Central memory CD8-positive, alpha-beta T cell (primary cell): Measurements from ENCODE around the gene PARD3.

Experiments used
- ATAC-seq: fragments of 150-1000 bp; cut with Tn5 transposase; replicated peaks from 2 replicates; pipeline ENCODE4 v1.10.0; 2022; ENCODE audit warnings: mild to moderate bottlenecking, moderate FRiP score, moderate number of reproducible peaks; ENCODE audit not compliant: poor library complexity, severe bottlenecking; ENCODE audit errors: extremely low read depth
- DNase-seq, 2 donors: peaks; one replicate each; pipeline ENCODE4 v3.0.0; 2021; ENCODE audit warnings: low spot score in 2 of 2
- H3K27ac Mint-ChIP-seq: one replicate; pipeline ENCODE4 v1.8.0; 2022; ENCODE audit warnings: low read depth, mild to moderate bottlenecking, moderate library complexity, mixed read lengths
- H3K27me3 Mint-ChIP-seq: one replicate; pipeline ENCODE4 v1.8.0; 2022; ENCODE audit warnings: mixed read lengths
- H3K36me3 Mint-ChIP-seq: one replicate; pipeline ENCODE4 v1.8.0; 2022; ENCODE audit warnings: mild to moderate bottlenecking, moderate library complexity, mixed read lengths; ENCODE audit not compliant: insufficient read depth
- H3K4me1 Mint-ChIP-seq: one replicate; pipeline ENCODE4 v1.8.0; 2022; ENCODE audit warnings: mixed read lengths
- H3K4me3 Mint-ChIP-seq: one replicate; pipeline ENCODE4 v1.8.0; 2022; ENCODE audit warnings: mild to moderate bottlenecking, moderate library complexity, mixed read lengths
- H3K9me3 Mint-ChIP-seq: one replicate; pipeline ENCODE4 v1.8.0; 2022; ENCODE audit warnings: mixed read lengths

PARD3 gene

GRCh38 chr10:34163075-34163905, 651.8 kb downstream of the PARD3 start:
- Mint-ChIP-seq H3K27ac (no peak overlapping the region), H3K36me3 (peaks cover 2% of the 10 kb centered on the region), H3K27me3 (no peaks in the 10 kb centered on the region), H3K4me1 (no peaks in the 10 kb centered on the region), H3K4me3 (no peak overlapping the region), H3K9me3 (peaks cover 15% of the 10 kb centered on the region)
- DNase-seq (no peak), ATAC-seq (no peak)

GRCh38 chr10:34161777-34162370, 653.2 kb downstream of the PARD3 start:
- ATAC-seq, result no peak
- H3K4me3 Mint-ChIP-seq, result no peak overlapping the region
- no peak overlapping the region for H3K27ac Mint-ChIP-seq
- H3K9me3 Mint-ChIP-seq, result peaks cover 15% of the 10 kb centered on the region
- no peaks in the 10 kb centered on the region for H3K4me1 Mint-ChIP-seq
- no peaks in the 10 kb centered on the region for H3K27me3 Mint-ChIP-seq
- no peak for DNase-seq
- peaks cover 2% of the 10 kb centered on the region for H3K36me3 Mint-ChIP-seq

- Mint-ChIP-seq H3K27me3 (no peaks in the 10 kb centered on the region), H3K4me3 (no peak overlapping the region), H3K9me3 (peaks cover 15% of the 10 kb centered on the region), H3K36me3 (peaks cover 2% of the 10 kb centered on the region), H3K27ac (no peak overlapping the region), H3K4me1 (no peaks in the 10 kb centered on the region)
- ATAC-seq (no peak), DNase-seq (no peak)
Observed at GRCh38 chr10:34160595-34160994, 654.5 kb downstream of the PARD3 start.

GRCh38 chr10:34157501-34157900, 657.6 kb downstream of the PARD3 start:
- Mint-ChIP-seq H3K27me3 (no peaks in the 10 kb centered on the region), H3K27ac (no peak overlapping the region), H3K4me1 (no peaks in the 10 kb centered on the region), H3K4me3 (no peak overlapping the region), H3K36me3 (no peaks in the 10 kb centered on the region), H3K9me3 (peaks cover 4% of the 10 kb centered on the region)
- no peak for ATAC-seq
- no peak for DNase-seq

- H3K27me3 Mint-ChIP-seq, result no peaks in the 10 kb centered on the region
- no peaks in the 10 kb centered on the region for H3K9me3 Mint-ChIP-seq
- no peak overlapping the region for H3K4me3 Mint-ChIP-seq
- H3K27ac Mint-ChIP-seq, result no peak overlapping the region
- no peaks in the 10 kb centered on the region for H3K36me3 Mint-ChIP-seq
- no peaks in the 10 kb centered on the region for H3K4me1 Mint-ChIP-seq
- DNase-seq (no peak), ATAC-seq (no peak)
Observed at GRCh38 chr10:34156781-34157425, 658.2 kb downstream of the PARD3 start.

DNA sequence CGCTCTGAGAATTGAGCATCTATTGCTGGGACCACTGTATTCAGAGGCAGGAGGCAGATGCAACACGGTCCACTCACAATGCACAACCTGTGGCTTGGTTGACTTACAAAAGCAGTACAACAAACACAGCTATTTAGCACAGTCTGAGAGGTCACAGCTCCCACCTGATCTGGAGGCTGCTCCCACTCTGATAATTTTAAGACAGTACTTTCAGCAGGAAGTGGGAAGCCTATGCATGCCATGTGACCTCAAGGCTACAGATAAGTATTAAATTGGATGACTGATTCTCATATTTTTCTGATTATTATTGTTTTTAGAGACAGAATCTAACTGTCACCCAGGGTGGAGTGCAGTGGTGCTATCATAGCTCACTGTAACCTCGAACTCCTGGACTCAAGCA, 659.3 kb downstream of the PARD3 start:
- Mint-ChIP-seq H3K9me3 (no peaks in the 10 kb centered on the region), H3K4me1 (no peaks in the 10 kb centered on the region), H3K27ac (no peak overlapping the region), H3K36me3 (no peaks in the 10 kb centered on the region), H3K4me3 (no peak overlapping the region), H3K27me3 (no peaks in the 10 kb centered on the region)
- no peak for DNase-seq
- ATAC-seq, result no peak

DNA sequence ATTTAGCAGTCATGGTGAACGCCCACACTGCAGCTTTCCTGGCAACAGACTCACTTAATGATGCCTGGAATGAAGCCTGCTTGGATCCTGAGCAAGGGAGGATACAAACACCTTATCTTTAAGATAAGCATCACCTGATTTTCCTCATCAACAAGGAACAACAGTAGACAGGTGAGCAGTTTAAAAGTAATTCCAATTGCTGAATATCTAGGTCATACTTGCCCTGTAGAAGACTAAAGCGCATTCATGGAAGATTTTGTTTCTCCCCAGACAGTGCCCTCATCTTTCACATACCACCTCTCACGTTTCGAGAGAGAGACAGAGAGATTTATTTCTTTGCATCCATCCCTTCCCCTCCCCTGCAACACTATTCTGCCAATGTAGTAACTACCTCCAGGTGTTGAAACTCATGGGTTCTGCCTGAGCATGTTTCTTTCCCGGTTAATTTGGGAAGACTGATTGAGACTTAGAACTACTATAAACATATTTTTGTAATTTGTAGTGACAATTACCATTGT, 660.7 kb downstream of the PARD3 start:
- ATAC-seq, result no peak
- H3K4me3 Mint-ChIP-seq, result no peak overlapping the region
- no peak overlapping the region for H3K27ac Mint-ChIP-seq
- no peak for DNase-seq
- H3K4me1 Mint-ChIP-seq, result no peaks in the 10 kb centered on the region
- H3K9me3 Mint-ChIP-seq, result no peaks in the 10 kb centered on the region
- no peaks in the 10 kb centered on the region for H3K36me3 Mint-ChIP-seq
- no peaks in the 10 kb centered on the region for H3K27me3 Mint-ChIP-seq

- ATAC-seq (no peak), DNase-seq (no peak)
- H3K27me3 Mint-ChIP-seq, result no peaks in the 10 kb centered on the region
Observed at GRCh38 chr10:34153663-34154382, 661.3 kb downstream of the PARD3 start.

DNA sequence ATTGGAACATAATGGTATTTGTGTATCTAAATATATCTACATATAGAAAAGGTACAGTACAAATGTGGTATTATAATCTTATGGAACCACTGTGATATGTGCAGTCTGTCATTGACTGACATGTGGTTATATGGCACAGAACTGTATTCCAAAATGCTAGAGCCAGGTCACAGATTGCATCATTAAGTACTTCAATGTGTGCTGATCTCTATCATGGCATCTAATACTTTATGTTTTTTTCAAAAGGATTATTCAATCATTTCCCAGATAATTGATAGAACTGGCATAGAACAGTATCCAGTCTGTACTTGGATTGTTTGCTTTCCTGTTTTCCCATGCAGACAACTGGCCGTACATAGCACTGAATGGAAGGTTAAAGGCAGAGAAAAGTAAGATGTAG, 662.7 kb downstream of the PARD3 start:
- Mint-ChIP-seq H3K27me3 (no peaks in the 10 kb centered on the region), H3K9me3 (no peaks in the 10 kb centered on the region), H3K27ac (no peak overlapping the region), H3K4me1 (no peaks in the 10 kb centered on the region), H3K4me3 (no peak overlapping the region), H3K36me3 (no peaks in the 10 kb centered on the region)
- ATAC-seq (no peak), DNase-seq (no peak)

More at GRCh38 chr10:34153663-34154382, 661.3 kb downstream of the PARD3 start:
- Mint-ChIP-seq H3K27ac (no peak overlapping the region), H3K4me1 (no peaks in the 10 kb centered on the region), H3K9me3 (no peaks in the 10 kb centered on the region), H3K36me3 (no peaks in the 10 kb centered on the region), H3K4me3 (no peak overlapping the region)

DNA sequence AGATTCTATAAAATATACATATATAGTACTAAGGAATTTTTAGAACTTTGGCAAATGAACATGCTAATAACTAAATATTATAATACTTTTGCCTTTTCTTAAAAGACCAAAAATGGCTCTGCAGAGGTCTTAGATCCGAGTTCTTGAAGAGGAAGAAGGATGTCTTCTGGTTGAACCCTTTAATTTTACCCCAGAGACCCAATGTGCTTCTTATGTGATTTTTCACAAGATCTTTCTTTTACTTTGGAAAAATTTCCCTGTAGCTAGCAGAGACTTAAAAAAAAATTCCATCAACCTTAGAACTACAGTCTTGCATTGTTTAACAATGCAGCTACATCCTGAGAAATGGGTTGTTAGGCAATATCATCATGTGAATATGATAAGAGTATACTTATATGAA, 663.2 kb downstream of the PARD3 start:
- H3K9me3 Mint-ChIP-seq, result no peaks in the 10 kb centered on the region
- no peak overlapping the region for H3K4me3 Mint-ChIP-seq
- DNase-seq, result no peak
- no peaks in the 10 kb centered on the region for H3K4me1 Mint-ChIP-seq
- ATAC-seq, result no peak
- no peaks in the 10 kb centered on the region for H3K27me3 Mint-ChIP-seq
- H3K27ac Mint-ChIP-seq, result no peak overlapping the region
- no peaks in the 10 kb centered on the region for H3K36me3 Mint-ChIP-seq

DNA sequence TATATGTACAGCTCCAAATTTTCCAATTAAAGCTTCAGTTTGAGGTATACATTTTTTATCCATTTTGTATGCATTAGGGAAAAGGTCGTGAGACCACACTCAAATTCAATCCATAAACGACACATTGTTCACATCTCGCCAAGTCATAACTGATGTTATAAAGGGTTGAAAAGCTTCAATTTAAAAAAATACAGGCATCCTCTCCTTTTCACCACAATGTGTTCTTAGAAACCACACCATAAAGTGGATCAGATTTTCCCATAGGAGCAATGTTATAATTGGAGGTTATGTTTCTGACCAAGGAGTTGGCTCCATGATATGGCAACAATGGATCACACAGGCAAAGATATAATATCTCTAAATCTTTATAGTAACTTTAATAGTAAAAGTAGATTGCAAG, 663.6 kb downstream of the PARD3 start:
- ATAC-seq, result no peak
- Mint-ChIP-seq H3K27ac (no peak overlapping the region), H3K4me1 (no peaks in the 10 kb centered on the region), H3K9me3 (no peaks in the 10 kb centered on the region), H3K36me3 (no peaks in the 10 kb centered on the region), H3K4me3 (no peak overlapping the region), H3K27me3 (no peaks in the 10 kb centered on the region)
- no peak for DNase-seq

GRCh38 chr10:34150103-34150502, 665.0 kb downstream of the PARD3 start:
- ATAC-seq (no peak), DNase-seq (no peak)
- H3K36me3 Mint-ChIP-seq, result no peaks in the 10 kb centered on the region
- no peaks in the 10 kb centered on the region for H3K4me1 Mint-ChIP-seq
- no peak overlapping the region for H3K27ac Mint-ChIP-seq
- H3K9me3 Mint-ChIP-seq, result no peaks in the 10 kb centered on the region
- no peaks in the 10 kb centered on the region for H3K27me3 Mint-ChIP-seq
- no peak overlapping the region for H3K4me3 Mint-ChIP-seq
